Measurements from ENCODE around the gene SLC1A3. TPM values are rescaled to one million over a fixed set of nuclear protein-coding genes. Genes with fewer than 3 reads are reported as not detected.

The SLC1A3 gene
- total RNA-seq, 2 donors from 2014 or later, result 10.5 to 12.7 TPM

- Histone ChIP-seq H3K36me3 (no peaks in the 10 kb centered on the region), H3K27ac (no peak overlapping the region), H3K4me1 (replicated peaks) (no peaks in the 10 kb centered on the region), H3K9me3 (no peaks in the 10 kb centered on the region), H3K4me3 (no peak overlapping the region), H3K27me3 (replicated peaks; ENCODE audit: insufficient read depth) (no peaks in the 10 kb centered on the region)
- intact Hi-C loops (cut with DNase I), result no loop called here
- DNase-seq (ENCODE audit: low spot score), result no peak
- TF ChIP-seq POLR2A (IDR thresholded peaks at IDR 0.05), result no peak
- TF ChIP-seq POLR2AphosphoS5 (IDR thresholded peaks at IDR 0.05), result no peak
- no peak for TF ChIP-seq CTCF (IDR thresholded peaks at IDR 0.05)
- 53% methylated on average over 9 of the region's 9 CpGs for WGBS
Measured at GRCh38 chr5:36651761-36652685, 45.6 kb downstream of the SLC1A3 start.

GRCh38 chr5:36653044-36653705, 46.8 kb downstream of the SLC1A3 start:
- 39% methylated on average over 5 of the region's 5 CpGs for WGBS
- Histone ChIP-seq H3K27ac (no peak overlapping the region), H3K27me3 (replicated peaks; ENCODE audit: insufficient read depth) (no peaks in the 10 kb centered on the region), H3K9me3 (no peaks in the 10 kb centered on the region), H3K36me3 (no peaks in the 10 kb centered on the region), H3K4me1 (replicated peaks) (no peaks in the 10 kb centered on the region), H3K4me3 (no peak overlapping the region)
- DNase-seq (ENCODE audit: low spot score), result no peak
- intact Hi-C loops (cut with DNase I), result no loop called here
- TF ChIP-seq POLR2AphosphoS5 (IDR thresholded peaks at IDR 0.05), result peak; percentile 9
- no peak for TF ChIP-seq POLR2A (IDR thresholded peaks at IDR 0.05)
- no peak for TF ChIP-seq CTCF (IDR thresholded peaks at IDR 0.05)

GRCh38 chr5:36654564-36654963, 48.2 kb downstream of the SLC1A3 start:
- intact Hi-C loops (cut with DNase I), result no loop called here
- H3K4me1 ChIP-seq (replicated peaks), result no peaks in the 10 kb centered on the region
- H3K27me3 ChIP-seq (replicated peaks; ENCODE audit: insufficient read depth), result no peaks in the 10 kb centered on the region
- no peak overlapping the region for H3K4me3 ChIP-seq
- no peak overlapping the region for H3K27ac ChIP-seq
- H3K36me3 ChIP-seq, result no peaks in the 10 kb centered on the region
- 93% methylated on average over 3 of the region's 3 CpGs for WGBS
- no peaks in the 10 kb centered on the region for H3K9me3 ChIP-seq
- TF ChIP-seq POLR2AphosphoS5 (IDR thresholded peaks at IDR 0.05) (no peak), CTCF (IDR thresholded peaks at IDR 0.05) (no peak), POLR2A (IDR thresholded peaks at IDR 0.05) (no peak)
- DNase-seq (ENCODE audit: low spot score), result no peak

GRCh38 chr5:36655161-36655560, 48.8 kb downstream of the SLC1A3 start:
- Histone ChIP-seq H3K9me3 (no peaks in the 10 kb centered on the region), H3K36me3 (no peaks in the 10 kb centered on the region), H3K4me3 (no peak overlapping the region), H3K27me3 (replicated peaks; ENCODE audit: insufficient read depth) (no peaks in the 10 kb centered on the region), H3K4me1 (replicated peaks) (no peaks in the 10 kb centered on the region), H3K27ac (no peak overlapping the region)
- TF ChIP-seq POLR2A (IDR thresholded peaks at IDR 0.05) (no peak), POLR2AphosphoS5 (IDR thresholded peaks at IDR 0.05) (no peak), CTCF (IDR thresholded peaks at IDR 0.05) (no peak)
- no peak for DNase-seq (ENCODE audit: low spot score)
- intact Hi-C loops (cut with DNase I), result no loop called here
- 22% methylated on average over 4 of the region's 4 CpGs for WGBS

Data from prostate gland (tissue), 2 donors.